OCI-M1 (cell line): ENCODE measurements around the gene CAVIN1.
A peak's percentile ranks its signal among the peaks of the same experiment; 100 is the strongest.
"Not testable (repeated sequence)": the region's sequence is repeated elsewhere in the genome, so short reads cannot be mapped to it uniquely, and the experiment has no call there.

ENCODE experiments used
- DNase-seq: peaks from one replicate; lab custom pipeline; 2025; lab: John Stamatoyannopoulos, UW

The CAVIN1 gene

GRCh38 chr17:42405076-42405475 is 18.0 kb downstream of the CAVIN1 start:
- no peak for DNase-seq

- DNase-seq, result no peak
These were observed 18.6 kb downstream of the CAVIN1 start for GRCh38 chr17:42404326-42405055.

GRCh38 chr17:42403150-42403549 is 19.9 kb downstream of the CAVIN1 start:
- DNase-seq, result peak; percentile 75

GRCh38 chr17:42402117-42402516 is 20.9 kb downstream of the CAVIN1 start:
- no peak for DNase-seq

- not testable (repeated sequence) for DNase-seq
These were observed 22.1 kb downstream of the CAVIN1 start for GRCh38 chr17:42400844-42401375.

- peak; percentile 30 for DNase-seq
These were observed 22.9 kb downstream of the CAVIN1 start for GRCh38 chr17:42399948-42400843.

- DNase-seq, result no peak
These were observed 23.9 kb downstream of the CAVIN1 start for GRCh38 chr17:42399121-42399520.

GRCh38 chr17:42395601-42396000 is 27.5 kb downstream of the CAVIN1 start:
- DNase-seq, result not testable (repeated sequence)

GRCh38 chr17:42394838-42395237 is 28.2 kb downstream of the CAVIN1 start:
- no peak for DNase-seq

GRCh38 chr17:42392692-42393415 is 30.2 kb downstream of the CAVIN1 start:
- DNase-seq, result no peak

- DNase-seq, result not testable (repeated sequence)
These were observed 31.6 kb downstream of the CAVIN1 start for GRCh38 chr17:42391439-42391838.

- DNase-seq, result no peak
These were observed 33.2 kb downstream of the CAVIN1 start for GRCh38 chr17:42389899-42390298.

GRCh38 chr17:42389135-42389417 is 34.0 kb downstream of the CAVIN1 start:
- DNase-seq, result no peak

GRCh38 chr17:42388381-42389134 is 34.5 kb downstream of the CAVIN1 start, which contains the start of gene STAT3:
Gene STAT3 (minus strand): TSS chr17:42388442. CDS start chr17:42348516, 39,926 bp downstream.
- peak; percentile 100 for DNase-seq

GRCh38 chr17:42387661-42388380 is 35.2 kb downstream of the CAVIN1 start:
- DNase-seq, result peak; percentile 53

- DNase-seq, result peak; percentile 67
These were observed 36.0 kb downstream of the CAVIN1 start for GRCh38 chr17:42386777-42387657.

GRCh38 chr17:42381898-42382297 is 41.2 kb downstream of the CAVIN1 start:
- DNase-seq, result no peak

GRCh38 chr17:42380935-42381334 is 42.1 kb downstream of the CAVIN1 start:
- DNase-seq, result no peak

- DNase-seq, result peak; percentile 71
These were observed 44.0 kb downstream of the CAVIN1 start for GRCh38 chr17:42378959-42379594.
